GM13976 (cell line): ENCODE results near the gene PRPH2.
A peak's percentile ranks its signal among the peaks of the same experiment; 100 is the strongest.

ENCODE experiments used
- DNase-seq: peaks from one replicate; pipeline ENCODE4 v3.0.0; 2012; ENCODE audit warnings: low spot score
- in situ Hi-C: fragments of 300-500 bp; cut with MboI; formaldehyde crosslinking; loops from one replicate; pipeline ENCODE4 v1.12.0; 2022; ENCODE audit warnings: low sequenced_read_pairs, mixed read lengths, inconsistent platforms; ENCODE audit not compliant: unreplicated experiment
- TF ChIP-seq, protein P1 (sequence below): IDR thresholded peaks from 2 replicates; pipeline ENCODE4 v1.5.1; 2012; ENCODE audit warnings: borderline replicate concordance, mild to moderate bottlenecking; ENCODE audit not compliant: insufficient read depth; ENCODE audit errors: extremely low read depth, missing control alignments, control extremely low read depth

The PRPH2 gene

DNA sequence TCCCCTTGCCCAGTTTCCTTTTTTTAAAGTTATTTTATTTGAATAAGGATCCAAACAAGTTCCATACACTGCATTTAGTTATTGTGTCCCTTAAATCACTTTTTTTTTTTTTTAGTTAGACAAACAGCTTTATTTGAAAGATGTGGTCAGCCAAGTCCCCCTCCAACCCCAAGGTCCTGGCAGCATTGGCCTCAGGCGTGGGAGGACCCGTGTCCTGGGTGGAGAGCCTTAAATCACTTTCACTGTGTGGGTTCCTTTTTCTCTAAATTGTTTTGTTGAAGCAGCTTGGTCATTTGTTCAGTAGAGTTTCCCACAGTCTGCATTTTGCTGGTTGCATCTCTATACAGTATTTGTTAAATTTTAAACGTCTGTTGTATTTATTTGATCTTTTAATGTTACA, 28.7 kb upstream of the PRPH2 start:
- TF ChIP-seq, protein P1, sequence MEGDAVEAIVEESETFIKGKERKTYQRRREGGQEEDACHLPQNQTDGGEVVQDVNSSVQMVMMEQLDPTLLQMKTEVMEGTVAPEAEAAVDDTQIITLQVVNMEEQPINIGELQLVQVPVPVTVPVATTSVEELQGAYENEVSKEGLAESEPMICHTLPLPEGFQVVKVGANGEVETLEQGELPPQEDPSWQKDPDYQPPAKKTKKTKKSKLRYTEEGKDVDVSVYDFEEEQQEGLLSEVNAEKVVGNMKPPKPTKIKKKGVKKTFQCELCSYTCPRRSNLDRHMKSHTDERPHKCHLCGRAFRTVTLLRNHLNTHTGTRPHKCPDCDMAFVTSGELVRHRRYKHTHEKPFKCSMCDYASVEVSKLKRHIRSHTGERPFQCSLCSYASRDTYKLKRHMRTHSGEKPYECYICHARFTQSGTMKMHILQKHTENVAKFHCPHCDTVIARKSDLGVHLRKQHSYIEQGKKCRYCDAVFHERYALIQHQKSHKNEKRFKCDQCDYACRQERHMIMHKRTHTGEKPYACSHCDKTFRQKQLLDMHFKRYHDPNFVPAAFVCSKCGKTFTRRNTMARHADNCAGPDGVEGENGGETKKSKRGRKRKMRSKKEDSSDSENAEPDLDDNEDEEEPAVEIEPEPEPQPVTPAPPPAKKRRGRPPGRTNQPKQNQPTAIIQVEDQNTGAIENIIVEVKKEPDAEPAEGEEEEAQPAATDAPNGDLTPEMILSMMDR: no peak
- in situ Hi-C loops: no loop called here
- DNase-seq: no peak

DNA sequence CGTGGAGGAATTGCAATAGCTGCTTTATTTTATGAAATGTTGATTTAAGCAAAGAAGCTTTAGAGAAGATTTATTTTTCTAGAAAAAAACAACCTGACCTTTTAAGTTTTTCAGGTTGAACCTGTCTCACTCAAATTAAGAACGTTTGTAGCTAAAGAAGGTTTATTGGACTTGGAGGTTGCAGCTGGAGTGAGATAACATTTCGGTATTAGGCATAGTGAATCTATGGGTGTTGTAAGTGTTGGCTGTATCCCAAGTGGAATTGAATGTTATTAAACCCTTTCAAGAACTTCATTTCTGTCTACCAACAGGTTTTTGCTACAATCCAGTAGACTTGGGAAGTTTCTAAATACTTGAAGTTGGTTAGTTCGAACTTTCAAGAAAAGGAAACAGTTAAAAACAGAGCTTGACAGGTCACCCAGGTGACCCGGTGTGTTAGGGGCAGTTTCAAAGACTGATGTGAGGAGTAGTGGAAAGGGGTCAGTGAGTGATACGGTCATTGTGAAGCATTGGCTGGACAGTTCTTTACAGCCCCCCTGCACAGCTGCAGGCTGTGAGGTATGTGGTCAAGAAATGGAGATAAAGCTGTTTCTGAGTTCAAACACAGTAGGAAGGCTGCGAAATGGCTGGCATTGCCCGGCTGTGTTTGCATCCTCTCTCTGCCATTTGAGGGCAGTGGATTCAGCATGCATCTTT, 26.0 kb upstream of the PRPH2 start:
- TF ChIP-seq, protein P1: no peak
- DNase-seq: peak; percentile 4
- in situ Hi-C loops: no loop called here

DNA sequence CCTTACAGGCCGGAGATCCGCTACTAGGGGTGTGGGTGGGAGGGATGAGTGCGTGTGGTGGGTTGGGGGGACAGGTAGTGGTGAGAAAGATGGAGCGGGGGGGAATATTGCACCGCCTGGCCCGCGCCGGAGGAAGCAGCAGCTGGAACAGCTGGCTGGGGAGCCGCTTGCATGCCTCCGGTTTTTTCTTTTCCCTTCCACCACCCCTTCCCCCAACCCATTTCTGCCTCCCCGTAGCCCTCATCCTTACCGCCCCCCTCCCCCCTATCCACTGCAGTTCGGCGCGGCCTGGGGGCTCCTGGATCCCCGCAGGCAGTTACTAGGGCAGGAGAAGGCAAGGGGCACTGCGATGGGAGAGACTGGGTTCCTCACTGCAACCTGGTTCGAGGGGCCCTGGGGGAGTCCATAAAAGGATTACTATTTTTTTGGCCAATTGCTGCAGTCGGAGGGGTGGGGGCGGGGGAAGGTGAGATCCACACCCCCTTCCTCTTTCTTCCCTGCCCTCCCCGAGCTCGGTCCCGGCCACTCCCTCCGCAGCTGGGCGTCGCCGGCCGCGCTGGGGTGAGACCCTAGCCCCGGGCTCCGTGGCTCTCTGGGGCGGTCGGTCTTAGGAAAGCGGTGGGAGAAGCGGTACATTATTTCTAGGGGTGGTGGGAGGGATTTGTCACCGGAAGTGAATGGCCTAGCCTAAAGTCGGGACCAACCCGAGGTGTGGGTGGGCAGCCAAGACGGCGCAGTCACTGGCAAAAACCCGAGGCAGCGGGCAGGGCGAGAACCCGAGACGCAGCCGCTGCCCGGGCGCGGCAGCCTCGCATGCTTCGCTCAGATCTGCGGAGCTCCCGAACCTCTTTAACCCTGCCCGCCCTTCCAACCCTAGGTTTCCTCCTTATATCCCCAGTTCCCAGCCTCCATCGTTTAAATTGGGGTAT, 24.3 kb upstream of the PRPH2 start:
- TF ChIP-seq, protein P1: no peak
- in situ Hi-C loops: no loop called here
- DNase-seq: peak; percentile 93

DNA sequence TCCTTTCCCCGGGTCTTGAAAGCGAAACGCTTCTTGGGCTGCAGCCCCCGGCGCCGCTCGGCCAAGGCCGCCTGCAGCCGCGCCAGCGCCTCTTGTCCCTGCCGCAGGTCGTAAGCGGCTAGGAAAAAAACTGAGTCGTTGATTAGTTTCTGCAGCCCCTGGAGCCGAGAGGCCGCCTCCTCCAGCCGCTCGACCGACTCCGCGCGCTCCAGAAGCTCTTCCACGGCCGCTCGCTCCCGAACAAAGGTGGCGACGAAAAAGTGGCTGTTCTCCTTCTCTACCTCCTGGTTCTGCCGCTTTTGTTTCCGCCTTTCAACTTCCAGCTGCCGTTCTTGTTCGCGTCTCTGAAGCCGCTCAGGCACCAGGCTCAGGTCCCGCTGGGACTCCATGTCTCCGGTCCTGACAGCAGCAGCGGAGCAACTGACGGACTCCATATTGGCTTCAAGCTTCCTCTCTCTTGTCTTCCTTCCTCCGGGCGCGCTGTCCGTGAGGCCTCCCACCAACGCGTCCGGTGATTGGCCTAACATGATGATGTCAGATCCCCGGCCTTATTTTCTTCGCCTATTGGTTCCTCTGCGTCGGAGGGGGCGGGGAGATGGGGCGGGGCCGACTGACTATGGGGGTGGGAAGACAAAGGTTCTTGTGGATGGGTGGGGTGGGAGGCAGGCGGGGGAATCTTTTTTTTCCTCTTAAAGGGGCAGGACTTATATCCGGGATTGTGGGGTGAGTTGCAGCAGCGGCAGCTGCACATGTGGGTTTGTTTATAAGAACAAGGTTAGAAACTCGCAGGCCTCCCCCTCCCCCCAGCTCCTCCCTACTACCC, 23.5 kb upstream of the PRPH2 start, which contains the start of gene TBCC:
TBCC (minus strand) TSS at position 464 of the 823 bp plus-strand sequence; CDS start at position 434, 30 bp downstream.
- in situ Hi-C loops: no loop called here
- peak; percentile 98 for DNase-seq
- TF ChIP-seq, protein P1: no peak

DNA sequence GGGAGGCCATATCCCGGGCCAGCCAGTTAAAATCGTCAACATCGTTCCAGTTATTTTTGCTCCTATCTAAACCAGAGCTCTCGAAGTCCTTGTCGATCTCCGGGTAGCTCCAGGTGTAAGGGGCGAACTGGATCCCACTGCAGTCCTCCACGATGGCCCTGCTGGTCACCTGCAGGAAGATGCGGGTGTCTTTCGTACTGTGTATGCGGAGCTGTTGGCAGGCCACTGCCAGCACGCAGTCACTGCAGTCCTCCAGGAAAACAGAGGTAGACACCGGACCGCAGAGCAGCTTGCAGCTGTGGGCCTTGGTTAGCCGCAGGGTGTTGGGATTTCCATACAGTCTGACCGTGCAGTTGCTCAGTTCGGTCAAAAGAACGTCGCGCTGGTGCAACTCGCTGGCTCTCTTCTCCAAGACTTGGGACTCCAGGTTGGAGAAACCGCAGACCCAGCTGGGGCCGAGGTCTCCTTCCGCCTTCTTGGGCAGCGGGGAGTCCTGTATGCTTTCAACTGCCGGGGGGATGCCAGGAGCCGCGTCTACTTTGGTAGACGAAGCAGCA, 22.8 kb upstream of the PRPH2 start:
- in situ Hi-C loops: no loop called here
- TF ChIP-seq, protein P1: no peak
- DNase-seq: peak; percentile 49
